Measurements from ENCODE around the gene FOXK1.

FOXK1 gene

DNA sequence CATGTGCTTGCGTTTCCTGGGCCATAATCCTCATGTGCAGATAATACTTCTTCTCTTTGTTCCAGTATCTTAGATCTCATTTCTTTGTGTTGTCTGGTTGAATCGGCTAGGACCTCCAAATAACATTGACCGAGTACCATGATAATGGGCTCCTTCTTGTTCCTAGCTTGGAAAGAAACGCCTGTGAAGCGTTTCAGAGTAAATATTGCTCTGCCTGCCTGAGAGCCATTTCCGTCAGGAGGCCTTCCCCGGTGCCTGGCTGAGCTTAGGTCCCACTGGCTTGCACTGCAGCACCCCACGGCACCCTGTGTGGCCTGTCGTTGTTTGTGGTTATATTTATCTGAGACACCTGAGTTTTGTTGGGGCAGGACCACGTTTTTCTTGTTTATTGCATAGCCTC lies 17.7 kb downstream of the FOXK1 start:
- no peak for DNase-seq

DNA sequence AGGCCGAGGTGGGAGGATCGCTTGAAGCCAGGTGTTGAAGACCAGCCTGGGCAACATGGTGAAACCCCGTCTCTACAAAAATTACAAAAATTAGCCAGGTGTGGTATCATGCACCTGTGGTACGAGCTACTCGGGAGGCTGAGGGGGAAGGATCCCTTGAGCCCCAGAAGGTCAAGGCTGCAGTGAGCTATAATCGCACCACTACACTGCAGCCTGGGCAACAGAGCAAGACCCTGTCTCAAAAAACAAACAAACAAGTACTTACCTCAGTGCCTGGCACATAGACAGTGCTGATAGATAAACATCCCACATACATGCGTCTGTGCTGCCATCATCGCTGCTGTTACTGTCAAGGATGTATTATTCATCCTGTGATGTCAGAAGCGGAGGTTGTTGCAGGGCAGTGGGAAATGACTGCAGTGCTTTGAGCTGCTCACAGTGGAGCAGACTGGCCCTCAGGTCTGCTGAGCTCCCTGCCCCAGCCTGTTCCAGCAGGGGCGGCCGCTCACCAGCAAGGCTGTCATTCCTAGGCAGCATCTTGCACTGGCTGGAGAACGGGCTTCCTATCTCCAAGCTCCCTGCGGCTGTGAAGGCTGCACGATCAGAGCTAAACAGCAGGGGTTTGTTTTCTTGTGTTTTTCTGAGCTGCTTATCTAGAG lies 18.6 kb downstream of the FOXK1 start:
- DNase-seq, result no peak

DNA sequence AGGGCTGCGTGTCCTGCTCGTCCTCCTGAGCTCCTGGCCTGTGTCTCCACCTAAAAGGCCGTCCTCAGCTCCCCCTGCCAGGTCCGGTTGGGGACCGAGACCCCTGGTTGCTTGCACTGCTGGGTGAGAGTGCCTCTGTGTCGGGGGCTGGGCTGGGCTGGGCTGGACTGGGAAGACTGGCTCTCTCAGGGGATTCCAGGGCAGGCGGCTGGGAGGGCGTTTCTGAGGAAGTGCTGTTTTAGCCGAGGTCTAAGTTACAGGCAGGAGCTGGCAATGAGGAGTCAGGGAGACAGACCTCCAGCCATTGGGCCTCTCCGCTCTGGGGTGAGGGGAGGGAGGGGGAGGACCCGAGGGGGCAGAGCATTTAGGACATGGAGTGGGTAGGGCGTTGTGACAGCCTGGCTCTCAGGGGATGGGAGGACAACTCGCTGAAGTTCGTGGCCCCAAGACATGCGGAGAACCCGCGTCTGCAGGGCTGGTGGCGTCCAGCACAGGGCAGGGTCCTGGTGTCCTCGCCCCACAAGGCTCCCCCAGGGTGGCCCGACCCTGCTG lies 20.9 kb downstream of the FOXK1 start:
- no peak for DNase-seq

DNA sequence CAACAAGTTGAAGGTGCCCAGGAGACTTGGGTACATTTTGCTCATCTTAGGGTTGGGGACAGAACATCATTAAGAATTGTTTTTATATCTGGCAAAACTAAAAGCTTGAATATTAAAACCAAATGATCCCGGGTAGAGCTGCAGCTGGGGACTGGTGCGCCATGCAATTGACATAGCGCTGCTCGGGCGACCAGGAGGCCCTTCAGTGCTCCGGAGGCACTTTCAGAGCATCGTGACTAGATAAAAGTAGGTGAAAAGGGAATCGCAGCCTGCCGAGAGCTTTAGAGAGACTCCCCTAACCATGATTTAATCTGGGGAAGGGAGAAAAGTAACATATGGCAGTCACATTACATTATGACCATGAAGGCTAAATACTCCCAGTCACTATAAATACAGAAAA lies 21.4 kb downstream of the FOXK1 start:
- no peak for DNase-seq

DNA sequence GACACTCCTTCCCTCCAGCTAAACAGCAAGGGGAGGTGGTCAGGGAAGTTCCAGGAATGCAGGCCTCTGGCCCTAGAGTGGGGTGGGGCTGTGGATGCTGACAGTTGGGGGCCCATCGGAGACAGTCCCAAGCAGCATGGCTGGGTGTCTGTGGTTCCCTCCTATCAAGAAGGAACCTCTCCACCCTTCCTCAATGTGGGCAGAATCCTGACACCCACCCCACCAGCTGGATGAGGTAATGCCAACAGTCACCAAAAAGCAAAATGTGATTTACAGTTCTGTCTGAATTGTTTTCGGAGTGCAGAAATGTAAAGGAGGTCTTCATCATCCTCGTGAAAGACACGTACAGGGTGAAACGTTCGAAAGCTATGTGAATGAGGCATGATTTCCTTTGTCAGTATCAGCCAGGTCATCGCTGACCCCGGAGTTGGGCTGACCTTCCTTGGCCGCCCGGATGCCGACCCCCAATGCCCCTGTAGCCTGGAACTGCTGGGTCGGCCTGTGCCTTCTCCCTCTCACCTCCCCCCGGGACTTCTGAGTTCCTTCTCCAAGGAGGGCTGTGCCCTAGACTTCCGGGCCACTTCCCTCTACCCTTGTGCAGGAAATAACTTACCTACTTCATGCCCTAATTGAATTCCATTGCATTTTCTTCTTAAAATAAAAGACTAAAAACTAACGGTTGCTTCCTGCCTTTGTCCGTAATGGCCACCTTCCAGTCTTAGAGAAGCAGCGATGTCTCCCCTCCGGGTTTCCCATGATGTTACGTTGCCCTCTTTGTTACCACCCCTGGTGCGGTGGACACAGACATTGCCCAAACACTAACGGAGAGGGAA lies 24.5 kb downstream of the FOXK1 start:
- no peak for DNase-seq

DNA sequence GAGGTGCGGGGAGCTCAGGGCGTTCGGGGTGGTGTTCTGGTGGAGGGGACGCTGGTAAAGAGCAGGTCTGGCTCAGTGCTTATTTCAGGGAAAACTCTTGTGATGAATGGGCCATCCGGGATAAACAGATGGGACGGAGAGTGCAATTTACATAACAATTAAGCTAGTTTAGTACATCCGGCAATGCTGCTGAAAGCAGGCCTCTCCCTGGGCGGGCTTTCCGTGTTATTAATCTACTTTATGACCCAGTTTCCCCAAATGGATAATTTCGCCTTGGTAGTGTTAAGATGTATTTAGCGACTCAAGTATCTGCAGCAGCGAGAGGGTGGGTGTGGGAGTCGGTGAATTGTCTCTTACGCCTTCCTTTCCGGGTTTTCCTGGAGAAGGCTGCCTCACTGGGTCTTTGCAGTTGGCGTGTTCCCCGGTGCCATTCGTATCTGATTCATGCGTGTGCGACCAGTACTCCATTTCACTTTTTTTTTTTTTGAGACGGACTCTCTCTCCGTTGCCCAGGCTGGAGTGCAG lies 25.2 kb downstream of the FOXK1 start:
- no peak for DNase-seq

DNA sequence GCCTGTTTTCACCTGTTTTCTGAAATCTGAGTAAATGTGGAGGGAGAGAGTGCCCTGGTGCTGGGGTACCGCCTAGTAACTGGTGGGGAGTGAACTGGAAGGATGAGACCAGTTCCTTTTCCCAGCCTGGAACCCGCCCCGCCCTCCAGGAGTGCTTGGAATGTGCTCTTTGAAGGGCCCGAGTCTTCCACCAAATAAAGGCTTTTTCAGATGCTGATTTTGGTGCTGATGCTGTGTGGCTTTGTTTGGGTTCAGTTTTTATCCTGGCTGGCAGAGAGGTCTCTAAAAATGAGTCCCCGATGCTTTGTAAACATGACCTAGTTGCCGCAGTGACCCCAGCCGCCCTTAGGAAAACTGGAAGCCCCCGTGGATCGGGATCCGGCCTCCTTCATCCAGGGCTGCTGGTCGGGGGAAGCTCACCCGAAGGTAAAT lies 25.9 kb downstream of the FOXK1 start:
- no peak for DNase-seq

DNA sequence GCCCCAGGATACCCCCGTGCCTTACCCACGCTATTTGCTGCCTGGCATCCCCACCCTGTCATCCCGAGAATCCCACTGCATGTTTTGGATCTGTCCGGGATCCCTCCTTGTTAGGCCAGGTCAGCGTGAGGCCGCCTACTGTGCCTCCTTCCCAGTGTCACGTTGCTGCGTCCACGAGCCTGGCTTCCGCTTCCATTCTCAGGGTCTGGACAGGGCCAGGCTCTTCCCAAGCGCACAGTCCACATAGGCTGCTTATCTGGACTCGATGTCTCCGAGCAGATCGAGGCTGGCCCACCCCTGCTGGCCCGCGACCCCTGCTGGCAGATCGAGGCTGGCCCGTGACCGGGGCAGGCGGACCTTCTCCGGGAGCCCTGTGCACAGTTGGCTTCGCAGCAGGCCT lies 27.1 kb downstream of the FOXK1 start:
- no peak for DNase-seq

DNA sequence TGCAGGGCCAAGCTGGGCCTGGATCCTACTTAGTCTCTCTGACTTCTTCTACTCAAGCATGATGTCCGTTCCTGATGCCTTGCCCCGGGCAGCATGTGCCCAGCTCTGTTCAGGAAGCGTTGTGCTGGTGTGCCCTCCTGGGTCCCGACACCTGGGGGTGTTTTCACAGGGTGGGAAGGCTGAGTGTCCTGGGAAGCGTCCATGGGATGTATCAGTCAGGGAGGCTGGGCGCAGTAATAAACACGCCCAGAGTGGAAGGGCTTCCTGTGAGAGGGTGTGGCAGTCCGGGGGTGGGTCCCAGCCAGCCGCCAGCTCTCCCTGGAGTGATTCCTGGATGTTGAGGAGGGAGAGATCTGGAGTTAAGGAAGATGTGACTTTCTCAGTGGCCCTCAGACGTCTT lies 29.0 kb downstream of the FOXK1 start:
- no peak for DNase-seq

DNA sequence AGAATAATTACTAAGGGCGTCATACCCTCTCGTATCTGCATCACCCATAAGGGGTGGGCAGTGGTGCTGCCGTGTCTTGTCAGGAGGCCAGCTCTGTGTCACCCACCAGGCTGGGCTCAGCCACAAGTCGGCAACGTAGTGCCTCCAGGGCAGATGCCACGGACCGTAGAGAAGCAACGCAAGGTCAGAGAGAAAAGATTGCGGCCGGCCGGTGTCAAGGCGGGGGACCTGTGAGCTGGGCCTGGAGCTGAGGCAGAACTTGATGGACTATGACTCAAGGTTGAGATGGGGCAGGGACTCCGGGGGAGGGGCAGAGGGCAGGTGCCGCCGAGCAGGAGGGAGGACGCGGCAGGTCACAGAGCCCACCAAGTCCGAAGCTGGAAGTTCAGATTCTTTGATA lies 29.5 kb downstream of the FOXK1 start:
- no peak for DNase-seq

DNA sequence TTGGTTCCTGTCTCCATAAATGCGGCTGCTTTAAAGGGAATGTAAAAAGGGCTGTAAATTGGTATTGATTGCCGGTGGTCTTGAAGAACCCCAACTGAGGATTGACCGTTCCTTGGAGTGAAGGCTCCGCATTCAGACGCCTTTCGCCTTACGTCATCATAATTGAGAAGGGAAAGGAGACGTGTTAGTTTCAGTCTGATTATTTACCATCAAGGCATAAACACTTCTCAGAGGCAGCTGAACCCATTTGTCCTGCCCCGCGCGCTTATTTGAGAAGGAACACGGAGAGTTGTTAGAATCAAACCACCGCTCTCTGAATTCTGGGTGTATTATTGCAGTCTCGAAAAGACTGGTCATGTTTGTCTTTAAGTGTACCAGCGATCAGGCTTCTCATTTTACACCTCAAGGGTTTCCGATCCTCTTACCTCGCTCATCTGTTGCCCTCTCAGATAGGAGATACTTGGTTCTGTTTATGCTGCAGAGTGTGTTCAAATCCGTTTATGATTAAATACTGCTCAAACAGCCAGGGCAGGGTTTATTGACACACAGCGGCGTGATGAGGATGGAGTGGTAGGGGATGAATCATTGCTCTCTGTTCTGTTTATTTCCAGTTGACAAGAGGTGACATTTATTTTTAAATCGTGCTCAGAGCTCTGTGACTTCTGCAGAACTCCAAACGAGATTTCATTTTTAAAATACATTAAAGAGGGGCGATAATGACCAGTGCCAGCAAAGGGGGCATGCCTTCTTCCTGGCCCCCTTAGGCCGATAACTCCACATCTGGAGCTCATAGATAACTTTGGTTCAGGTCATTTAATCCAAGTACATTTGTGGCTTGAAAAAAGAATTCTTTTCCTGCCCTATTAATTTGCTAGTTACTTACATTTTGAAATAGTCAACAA lies 30.4 kb downstream of the FOXK1 start:
- no peak for DNase-seq

DNA sequence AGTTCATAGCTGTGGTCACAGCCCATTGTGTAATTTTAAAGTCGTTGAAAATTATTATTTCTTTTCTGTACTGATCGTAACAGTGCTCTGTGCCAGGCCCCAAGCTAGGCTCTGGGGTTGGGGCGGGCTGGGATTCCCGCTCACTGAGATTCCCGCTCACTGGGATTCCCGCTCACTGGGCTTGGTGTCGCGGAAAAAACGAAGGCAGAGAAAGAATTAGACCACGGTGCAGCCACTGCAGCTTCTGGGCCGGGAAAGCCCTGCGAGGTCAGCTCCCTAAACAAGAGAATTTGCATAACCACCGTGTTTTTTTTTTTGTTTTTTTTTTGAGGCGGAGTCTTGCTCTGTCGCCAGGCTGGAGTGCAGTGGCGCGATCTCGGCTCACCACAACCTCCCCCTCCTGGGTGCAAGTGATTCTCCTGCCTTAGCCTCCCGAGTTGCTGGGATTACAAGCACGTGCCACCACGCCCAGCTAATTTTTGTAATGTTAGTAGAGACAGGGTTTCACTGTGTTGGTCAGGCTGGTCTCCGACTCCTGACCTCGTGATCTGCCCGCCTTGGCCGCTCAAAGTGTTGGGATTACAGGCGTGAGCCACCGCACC lies 31.2 kb downstream of the FOXK1 start:
- DNase-seq, result no peak

DNA sequence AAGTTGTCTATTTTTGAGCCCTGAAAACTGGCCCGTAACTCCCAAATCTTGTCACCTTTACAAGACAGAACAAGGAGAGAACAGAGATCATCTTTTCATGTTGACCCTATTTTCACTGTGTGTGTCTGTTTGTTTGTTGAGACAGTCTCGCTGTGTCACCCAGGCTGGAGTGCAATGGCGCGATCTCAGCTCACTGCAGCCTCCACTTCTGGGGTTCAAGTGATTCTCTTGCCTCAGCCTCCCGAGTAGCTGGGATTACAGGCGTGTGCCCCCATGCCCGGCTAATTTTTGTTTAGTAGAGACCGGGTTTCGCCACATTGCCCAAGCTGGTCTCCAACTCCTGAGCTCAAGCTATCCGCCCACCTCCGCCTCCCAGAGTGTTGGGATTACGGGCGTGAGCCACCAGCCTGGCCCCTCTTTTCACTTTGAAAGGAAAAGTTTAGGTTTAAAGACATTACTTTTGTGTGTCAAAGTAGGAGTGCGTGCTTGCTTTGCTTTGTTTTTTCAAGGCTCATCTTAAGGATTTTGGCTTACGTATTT lies 32.1 kb downstream of the FOXK1 start:
- DNase-seq, result no peak

DNA sequence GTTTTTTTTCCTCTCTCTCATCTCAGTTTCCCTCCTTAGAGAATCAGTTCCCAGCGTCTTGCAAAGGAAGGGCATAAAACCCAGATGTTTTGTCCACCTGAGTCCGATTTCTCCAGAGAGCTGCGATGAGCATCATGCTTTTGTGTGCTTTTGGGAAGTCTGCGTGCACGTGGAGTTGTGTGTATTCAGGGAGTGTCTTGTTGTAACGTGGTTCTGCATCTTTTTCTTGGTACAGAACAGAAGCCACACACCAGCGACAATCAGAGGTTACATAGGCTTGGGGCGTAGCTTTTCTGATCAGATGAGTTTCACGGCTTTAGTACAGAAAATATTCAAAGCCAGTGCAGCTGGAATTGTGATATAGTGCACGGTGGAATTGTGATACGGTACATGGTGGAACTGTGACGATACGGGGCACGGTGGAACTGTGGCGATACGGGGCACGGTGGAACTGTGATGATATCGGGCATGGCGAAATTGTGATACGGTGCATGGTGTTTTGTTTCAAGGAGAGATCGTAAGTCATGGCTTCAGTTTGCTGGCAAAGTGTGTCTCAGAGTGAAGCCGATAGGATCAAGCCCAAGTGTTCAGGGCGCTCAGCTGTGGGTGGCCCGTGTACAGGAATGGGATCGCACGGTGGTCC lies 32.8 kb downstream of the FOXK1 start:
- DNase-seq, result no peak

DNA sequence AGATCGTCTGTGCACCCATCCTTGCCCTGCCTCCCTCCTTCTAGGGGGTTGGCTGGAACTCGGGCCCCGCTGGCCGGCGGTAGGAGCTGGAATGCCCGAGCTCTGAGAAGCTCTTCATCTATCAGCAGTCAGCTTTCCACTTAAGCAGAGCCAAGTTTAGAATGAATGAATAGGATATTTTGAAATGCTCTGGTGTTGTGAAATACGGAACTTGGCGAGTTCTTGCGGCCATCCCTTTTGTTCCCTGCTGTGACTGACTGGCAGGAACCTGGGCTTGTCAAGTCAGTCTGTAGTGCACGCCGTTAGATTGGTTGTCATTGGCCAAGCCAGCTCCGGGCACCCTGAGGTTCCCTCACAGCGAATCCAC lies 33.3 kb downstream of the FOXK1 start:
- DNase-seq, result no peak

DNA sequence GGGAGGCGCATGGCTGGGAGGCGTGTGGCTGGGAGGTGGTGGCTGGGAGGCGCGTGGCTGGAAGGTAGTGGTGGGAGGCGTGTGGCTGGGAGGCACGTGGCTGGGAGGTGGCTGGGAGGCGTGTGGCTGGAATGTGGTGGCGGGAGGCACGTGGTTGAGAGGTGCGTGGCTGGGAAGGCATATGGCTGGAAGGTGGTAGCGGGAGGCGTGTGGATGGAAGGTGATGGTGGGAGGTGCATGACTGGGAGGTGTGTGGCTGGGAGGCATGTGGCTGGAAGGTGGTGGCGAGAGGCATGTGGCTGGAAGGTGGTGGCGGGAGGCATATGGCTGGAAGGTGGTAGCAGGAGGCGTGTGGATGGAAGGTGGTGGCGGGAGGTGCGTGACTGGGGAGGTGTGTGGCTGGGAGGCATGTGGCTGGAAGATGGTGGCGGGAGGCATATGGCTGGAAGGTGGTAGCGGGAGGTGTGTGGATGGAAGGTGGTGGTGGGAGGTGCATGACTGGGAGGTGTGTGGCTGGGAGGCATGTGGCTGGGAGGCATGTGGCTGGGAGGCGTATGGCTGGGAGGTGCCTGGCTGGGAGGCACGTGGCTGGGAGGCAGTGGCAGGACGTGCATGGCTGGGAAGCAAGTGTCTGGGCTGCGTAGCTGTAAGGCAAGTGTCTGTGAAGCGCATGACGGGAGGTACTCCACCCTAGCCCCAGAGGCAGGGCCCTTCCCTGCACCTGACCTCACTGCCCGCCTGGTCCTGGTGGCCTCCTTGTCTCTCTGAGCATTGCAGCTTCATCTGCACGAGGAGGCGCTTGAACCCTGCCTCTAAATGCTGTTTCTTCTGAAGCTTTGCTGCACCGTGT lies 35.1 kb downstream of the FOXK1 start:
- no peak for DNase-seq

DNA sequence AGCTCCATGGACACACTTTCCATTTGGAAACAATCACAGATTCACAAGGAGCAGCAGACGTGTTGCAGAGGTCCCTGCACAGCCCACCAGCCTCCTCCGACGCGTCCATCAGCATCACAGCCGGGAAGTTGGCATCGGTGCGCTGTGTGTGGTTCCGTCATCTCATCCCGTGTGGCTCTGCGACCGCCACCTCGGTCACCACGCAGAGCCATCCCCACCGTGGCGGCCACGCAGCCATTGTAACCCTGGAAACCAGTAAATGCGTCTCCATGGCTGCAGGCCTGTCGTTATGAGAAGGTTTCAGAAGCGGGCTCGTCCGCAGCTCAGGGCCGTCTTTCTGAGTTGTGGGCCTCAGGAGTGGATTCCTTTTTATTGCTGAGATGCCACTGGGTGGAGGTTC lies 36.0 kb downstream of the FOXK1 start:
- no peak for DNase-seq

DNA sequence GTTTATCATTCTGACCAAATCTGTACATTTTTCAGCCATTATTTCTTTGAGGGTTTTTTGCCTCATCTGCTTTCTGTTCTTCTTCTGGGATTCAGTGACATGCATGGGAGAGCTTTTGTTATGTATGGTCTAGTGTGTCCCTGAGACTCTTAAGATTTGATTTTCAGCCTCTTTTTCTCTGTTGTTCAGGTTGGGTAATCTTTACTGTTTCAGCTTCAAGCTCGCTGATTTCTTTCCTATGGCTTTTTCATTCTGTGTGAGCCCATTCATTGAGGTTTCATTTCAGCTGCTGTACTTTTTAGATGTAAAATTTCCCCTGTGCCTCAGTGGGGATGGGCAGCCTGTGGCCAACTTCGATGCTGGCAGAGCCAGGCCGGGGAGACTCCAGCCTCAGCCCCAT lies 38.1 kb downstream of the FOXK1 start:
- DNase-seq, result no peak

DNA sequence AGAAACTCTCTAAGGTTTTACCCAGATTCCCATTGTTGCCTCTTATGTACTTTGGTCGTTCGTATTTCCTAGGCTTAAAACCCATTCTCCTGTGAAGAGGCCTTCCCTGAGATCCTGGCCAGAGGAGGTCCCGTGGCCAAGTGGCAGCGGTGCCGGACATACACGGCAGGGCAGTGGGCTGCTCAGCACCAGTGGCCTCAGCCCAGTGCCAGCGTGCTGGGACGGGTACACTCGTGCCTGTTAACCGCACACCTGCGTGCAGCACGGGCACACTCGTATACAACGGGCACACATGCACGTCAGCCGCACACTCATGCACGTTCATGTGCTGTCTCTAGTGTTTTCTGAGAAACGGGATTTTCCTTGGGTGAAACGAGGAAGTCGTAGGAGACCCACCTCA lies 40.2 kb downstream of the FOXK1 start:
- no peak for DNase-seq

DNA sequence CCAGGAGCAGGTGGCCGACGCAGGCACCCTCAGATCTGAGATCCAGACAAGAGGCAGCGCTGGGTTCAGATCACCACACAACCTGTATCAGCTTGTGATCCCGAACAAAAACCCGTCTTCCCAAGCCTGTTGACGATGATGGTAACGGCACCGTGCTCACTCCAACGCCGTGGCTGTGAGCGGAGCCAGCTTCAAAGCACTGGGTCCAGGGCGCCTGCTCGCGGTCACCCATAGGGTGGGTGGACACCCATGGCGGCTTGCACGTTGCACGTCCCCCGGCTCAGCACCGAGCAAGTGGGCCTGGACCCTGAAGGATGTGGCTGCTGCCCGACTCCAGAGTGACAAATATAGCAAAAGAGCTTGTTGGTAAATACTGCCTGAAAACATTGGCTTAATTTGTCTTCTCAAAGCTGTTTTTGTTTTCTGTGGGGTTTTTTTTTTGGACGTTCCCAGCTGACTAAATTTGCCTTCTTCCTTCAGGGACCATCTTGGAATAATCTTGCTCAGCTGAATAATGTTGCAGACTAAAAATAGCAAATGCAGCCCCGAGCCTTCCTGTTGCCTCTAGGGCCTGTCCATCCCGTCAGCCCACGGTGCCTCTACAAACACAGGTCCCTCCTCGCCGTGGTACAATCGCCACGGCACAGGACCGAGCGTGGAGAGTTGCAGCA lies 41.0 kb downstream of the FOXK1 start:
- no peak for DNase-seq
